ENCODE measurements around the gene ZNF213.
"Not testable (repeated sequence)": the region's sequence is repeated elsewhere in the genome, so short reads cannot be mapped to it uniquely, and the experiment has no call there.

ZNF213 gene

GRCh38 chr16:3171181-3171854 is 36.5 kb downstream of the ZNF213 start:
- no peak for DNase-seq

- no peak for DNase-seq
Observed at GRCh38 chr16:3171855-3172593, 37.2 kb downstream of the ZNF213 start.

- no peak for DNase-seq
Observed at GRCh38 chr16:3173892-3174617, 39.2 kb downstream of the ZNF213 start.

- no peak for DNase-seq
Observed at GRCh38 chr16:3174618-3175148, 39.9 kb downstream of the ZNF213 start.

- no peak for DNase-seq
Observed at GRCh38 chr16:3175157-3176093, 40.6 kb downstream of the ZNF213 start.

- DNase-seq, result no peak
Observed at GRCh38 chr16:3179651-3180050, 44.8 kb downstream of the ZNF213 start.

- no peak for DNase-seq
Observed at GRCh38 chr16:3180445-3180878, 45.6 kb downstream of the ZNF213 start.

GRCh38 chr16:3182293-3182607 is 47.4 kb downstream of the ZNF213 start:
- DNase-seq, result not testable (repeated sequence)

- no peak for DNase-seq
Observed at GRCh38 chr16:3182608-3183444, 48.0 kb downstream of the ZNF213 start.

- DNase-seq, result no peak
Observed at GRCh38 chr16:3183445-3184139, 48.8 kb downstream of the ZNF213 start.

- no peak for DNase-seq
Observed at GRCh38 chr16:3186946-3187690, 52.3 kb downstream of the ZNF213 start.

- no peak for DNase-seq
Observed at GRCh38 chr16:3187798-3188674, 53.2 kb downstream of the ZNF213 start, which contains the start of gene OR1F1. TSS of gene OR1F1 (plus strand) at chr16:3188204.

GRCh38 chr16:3188675-3188924 is 53.8 kb downstream of the ZNF213 start:
- no peak for DNase-seq

GRCh38 chr16:3188925-3189825 is 54.3 kb downstream of the ZNF213 start:
- DNase-seq, result no peak

GRCh38 chr16:3189869-3190268 is 55.0 kb downstream of the ZNF213 start:
- DNase-seq, result no peak

GRCh38 chr16:3190949-3191353 is 56.1 kb downstream of the ZNF213 start:
- DNase-seq, result no peak
